GM15510 (cell line): ENCODE measurements around the gene ANXA10.

Source experiments
- POLR2A ChIP-seq: IDR thresholded peaks from 3 replicates; pipeline ENCODE4 v1.6.1; 2011; ENCODE audit warnings: borderline replicate concordance; ENCODE audit not compliant: insufficient read length; ENCODE audit errors: extremely low read depth

ANXA10 gene

DNA sequence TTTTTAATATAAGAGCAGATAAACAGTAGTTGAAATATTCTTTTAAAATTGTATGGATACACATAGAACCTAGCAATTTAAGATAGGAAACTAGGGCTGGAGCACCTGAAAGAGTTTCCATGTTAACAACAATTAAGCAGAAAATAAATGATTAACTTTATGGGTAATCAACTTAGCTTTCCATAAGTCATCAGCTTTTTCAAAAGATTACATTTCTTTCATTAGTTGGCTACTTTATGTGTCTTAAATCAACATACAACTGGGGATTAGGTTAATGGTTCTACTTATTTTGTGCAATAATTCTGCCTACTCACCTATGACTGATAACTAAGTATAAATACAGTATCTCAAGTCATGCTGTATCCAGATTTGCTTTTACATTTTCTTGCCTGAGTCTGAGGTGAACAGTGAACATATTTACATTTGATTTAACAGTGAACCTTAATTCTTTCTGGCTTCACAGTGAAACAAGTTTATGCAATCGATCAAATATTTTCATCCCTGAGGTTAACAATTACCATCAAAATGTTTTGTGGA lies at the start of gene ANXA10:
TSS of gene ANXA10 (plus strand) at position 362 of the 537 bp plus-strand sequence. CDS start at position 526, 164 bp downstream.
- TF ChIP-seq POLR2A, result no peak

- no peak for TF ChIP-seq POLR2A
Measured at GRCh38 chr4:168045354-168045753, 47.0 kb upstream of the ANXA10 start.

GRCh38 chr4:168050002-168050401 lies 42.3 kb upstream of the ANXA10 start:
- TF ChIP-seq POLR2A, result no peak

DNA sequence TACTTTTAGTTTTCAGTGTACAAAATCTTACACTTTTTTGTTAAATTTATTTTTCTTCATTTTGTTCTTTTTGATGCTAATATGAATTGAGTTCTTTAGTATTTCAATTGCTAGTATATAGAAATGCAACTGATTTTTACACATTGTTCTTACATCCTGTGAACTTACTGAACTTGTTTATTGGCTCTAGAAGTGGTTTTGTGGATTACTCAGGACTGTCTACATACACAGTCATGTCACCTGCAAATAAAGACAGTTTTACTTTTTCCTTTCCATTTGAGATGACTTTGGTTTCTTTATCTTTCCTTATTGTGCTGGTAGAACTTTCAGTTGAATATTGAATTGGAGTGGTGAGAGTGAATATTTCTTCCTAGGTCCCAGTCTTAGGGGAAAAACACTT lies 40.8 kb upstream of the ANXA10 start:
- TF ChIP-seq POLR2A, result no peak

DNA sequence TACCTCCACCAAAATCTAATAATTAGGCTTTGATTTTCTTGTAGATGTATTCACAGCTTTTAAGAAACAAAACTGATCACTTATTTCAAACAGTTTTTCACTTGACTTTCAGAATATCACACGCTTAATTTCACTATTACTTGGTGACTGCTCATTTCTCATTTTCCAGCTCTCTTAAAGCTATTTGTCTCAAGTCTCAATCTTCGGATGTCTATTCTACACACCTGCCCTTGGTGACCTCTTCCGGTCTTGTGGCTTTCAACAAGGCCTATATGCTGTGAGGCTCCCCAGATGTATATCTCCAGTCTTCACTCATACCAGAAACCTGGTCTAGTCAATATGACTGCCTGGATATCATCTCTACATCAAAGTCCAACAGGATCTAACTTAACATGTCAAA lies 34.9 kb upstream of the ANXA10 start:
- no peak for TF ChIP-seq POLR2A

DNA sequence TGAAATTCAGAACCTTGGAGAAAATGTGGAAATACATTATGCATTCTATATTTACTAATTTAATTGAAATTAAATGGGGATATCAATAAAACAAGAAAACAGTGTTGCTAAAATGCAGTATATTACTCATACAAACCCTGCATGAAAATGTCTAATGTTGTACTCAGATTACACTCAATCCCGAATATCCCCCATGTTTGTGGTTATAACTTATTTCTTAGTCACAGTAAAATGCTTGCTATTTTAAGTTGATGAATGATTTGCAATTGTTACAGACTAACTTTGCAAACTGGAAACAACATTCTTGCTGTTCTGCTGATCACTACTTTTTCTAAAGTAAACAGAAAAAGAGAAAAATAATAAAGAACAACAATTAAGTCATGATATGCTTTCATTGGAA lies 33.1 kb upstream of the ANXA10 start:
- TF ChIP-seq POLR2A, result no peak

GRCh38 chr4:168063031-168063430 lies 29.3 kb upstream of the ANXA10 start:
- TF ChIP-seq POLR2A, result no peak

GRCh38 chr4:168070903-168071302 lies 21.4 kb upstream of the ANXA10 start:
- no peak for TF ChIP-seq POLR2A

DNA sequence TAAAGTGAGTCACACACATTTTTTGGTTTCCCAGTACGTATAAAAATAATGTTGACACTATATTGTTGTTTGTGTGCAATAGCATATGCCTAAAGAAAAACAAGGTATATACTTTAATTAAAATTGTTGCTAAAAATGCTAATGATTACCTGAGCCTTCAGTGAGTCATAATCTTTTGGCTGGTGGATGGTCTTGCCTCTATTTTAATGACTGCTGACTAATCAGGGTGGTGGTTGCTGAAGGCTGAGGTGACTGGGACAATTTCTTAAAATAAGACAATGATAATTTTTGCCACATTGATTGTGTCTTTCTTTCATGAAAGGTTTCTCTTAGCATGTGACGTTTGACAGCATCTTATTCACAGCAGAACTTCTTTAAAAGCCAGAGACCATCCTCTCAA lies 21.0 kb upstream of the ANXA10 start:
- TF ChIP-seq POLR2A, result no peak

DNA sequence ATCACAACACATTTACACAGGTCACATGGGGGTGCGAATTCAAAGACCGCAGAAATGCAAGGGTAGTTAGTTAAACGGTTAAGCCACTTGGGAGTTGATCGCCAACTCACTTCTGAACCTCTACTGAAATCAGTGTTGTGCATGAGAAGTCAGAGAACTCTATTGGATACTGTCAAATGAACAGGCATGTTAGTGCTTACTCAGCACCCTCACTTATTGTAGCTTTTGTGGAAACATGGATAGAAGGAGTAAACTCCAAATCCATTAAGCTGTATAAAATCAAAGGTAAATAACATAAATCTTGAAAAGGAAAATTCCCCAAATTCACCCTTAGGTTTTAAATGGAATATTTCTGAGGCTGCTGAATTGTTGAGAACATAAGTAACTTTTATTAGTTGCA lies 17.5 kb upstream of the ANXA10 start:
- no peak for TF ChIP-seq POLR2A

DNA sequence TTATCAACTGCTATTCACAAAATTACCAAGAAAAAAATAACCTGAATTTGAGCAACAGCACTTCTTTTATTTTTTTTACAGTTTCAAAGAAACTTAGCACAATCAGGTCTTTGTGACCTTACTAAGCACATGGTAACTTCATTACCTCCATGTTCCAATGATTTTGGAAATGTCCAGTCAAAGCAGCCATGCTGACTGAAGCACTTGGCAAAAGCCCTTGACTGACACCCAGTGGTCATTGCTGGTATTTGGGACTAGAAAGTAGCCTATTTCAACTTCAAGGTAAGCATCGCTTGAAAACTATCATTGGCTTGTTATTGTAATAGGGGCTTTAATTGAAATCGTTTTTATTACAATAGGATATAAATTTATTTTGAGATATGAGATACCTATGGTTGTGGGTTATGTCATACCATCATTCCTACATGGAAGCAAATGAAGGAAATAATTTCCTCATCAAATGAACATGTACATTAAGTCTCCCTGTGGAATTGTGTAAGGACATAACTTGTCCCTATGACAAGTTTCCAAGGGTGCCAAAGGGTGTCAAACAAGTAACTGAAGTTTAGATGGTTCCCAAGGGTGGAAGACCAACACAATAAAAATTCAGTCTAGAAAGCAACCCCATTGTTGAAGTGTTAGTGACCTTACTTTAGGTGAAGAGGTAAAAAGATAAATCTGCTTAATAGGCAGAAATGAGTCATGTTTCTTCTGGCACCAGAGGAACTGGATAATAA lies 15.2 kb upstream of the ANXA10 start:
- TF ChIP-seq POLR2A, result no peak

DNA sequence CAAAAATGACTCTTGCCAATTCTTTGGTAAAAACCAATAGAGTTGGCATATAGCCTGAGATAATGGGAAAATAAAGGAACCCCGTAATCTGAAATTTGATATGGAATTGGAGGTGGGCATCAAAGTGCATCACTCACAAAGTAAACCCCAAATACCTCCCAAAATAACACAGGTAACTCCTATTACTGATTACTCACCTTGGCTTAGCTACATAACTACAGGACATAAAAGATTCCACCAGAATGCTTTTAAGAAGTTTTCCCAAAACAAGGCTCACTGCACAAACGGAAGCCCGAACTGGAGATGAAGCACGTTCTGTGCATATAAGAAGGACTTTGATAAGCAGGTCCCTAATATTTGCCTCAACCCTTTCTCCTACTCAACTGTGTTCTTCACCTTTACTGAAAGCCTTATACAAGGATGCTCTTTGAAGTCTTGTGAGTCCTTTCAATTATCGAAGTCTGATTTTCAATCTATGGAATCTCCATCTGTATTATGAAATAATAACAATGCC lies 14.6 kb upstream of the ANXA10 start:
- no peak for TF ChIP-seq POLR2A

- TF ChIP-seq POLR2A, result no peak
Measured at GRCh38 chr4:168082379-168082778, 10.0 kb upstream of the ANXA10 start.

DNA sequence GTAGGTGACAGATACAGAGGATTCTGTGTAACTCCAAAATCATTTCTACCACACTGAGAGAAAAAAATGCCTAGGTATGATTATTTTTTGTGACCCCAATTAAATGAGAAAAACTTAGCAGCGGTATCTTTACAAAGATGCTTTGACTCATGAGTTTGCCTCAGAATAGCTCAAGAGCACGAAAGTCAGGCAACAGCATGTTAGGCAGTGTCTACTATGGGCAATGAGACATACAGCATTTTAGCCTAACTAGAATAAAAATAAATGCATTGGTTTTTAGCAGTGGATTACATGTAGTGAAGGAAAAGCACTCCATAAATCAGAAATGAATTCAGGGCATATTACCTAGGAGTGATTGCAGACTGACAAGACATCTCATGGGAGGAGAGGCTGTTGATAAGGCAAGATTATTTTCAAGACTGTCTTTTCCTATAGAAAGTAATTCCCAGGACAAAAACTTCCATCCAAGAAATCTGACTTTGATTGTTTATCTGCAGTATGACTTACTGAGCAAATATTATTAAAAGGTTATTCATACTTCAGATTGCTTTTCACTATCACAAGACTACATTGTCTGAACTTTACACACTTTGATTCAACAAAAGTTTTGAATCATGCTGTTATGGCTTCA lies 3.6 kb downstream of the ANXA10 start:
- TF ChIP-seq POLR2A, result no peak

DNA sequence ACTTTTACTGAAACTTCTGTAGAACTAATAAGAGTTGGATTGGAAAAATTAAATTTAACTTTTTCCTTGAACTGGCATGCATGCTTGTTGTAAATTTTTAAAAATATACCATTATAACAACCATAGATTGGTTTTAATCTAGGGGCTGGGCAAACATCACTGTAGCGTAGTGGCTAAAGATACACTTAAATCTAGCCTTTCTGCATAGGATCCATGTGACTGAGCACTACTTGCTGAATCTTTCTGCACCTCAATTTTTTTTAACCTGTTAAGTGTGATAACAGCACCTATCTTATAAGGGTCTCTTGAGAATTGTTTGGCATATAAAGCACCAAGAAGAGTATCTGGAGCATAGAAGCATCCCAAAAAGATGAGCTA lies 4.1 kb downstream of the ANXA10 start:
- TF ChIP-seq POLR2A, result no peak

- TF ChIP-seq POLR2A, result no peak
Measured at GRCh38 chr4:168097161-168097560, 4.8 kb downstream of the ANXA10 start.
